Measurements from ENCODE around the gene ANKRD31.
"Not testable (repeated sequence)": the region's sequence is repeated elsewhere in the genome, so short reads cannot be mapped to it uniquely, and the experiment has no call there.

DNA sequence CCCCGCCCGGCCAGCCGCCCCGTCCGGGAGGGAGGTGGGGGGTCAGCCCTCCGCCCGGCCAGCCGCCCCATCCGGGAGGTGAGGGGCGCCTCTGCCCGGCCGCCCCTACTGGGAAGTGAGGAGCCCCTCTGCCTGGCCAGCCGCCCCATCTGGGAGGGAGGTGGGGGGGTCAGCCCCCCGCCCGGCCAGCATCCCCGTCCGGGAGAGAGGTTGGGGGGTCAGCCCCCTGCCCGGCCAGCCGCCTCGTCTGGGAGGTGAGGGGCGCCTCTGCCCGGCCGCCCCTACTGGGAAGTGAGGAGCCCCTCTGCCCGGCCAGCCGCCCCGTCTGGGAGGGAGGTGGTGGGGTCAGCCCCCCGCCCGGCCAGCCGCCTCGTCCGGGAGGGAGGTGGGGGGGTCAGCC is 33.9 kb upstream of the ANKRD31 start:
- TF ChIP-seq CTCF (IDR thresholded peaks at IDR 0.05); CHD4 (IDR thresholded peaks at IDR 0.05; ENCODE audit: borderline replicate concordance); BCL3 (IDR thresholded peaks at IDR 0.05); POLR2A (IDR thresholded peaks at IDR 0.05; ENCODE audit: low read length); CEBPB (IDR thresholded peaks at IDR 0.05); RAD21 (conservative IDR thresholded peaks at IDR 0.05 in 1 of 2, IDR thresholded peaks at IDR 0.05 in 1 of 2); HDAC2 (IDR thresholded peaks at IDR 0.05); BHLHE40 (IDR thresholded peaks at IDR 0.05; ENCODE audit: low read depth, low read length); JUNB (IDR thresholded peaks at IDR 0.05); EP300 (IDR thresholded peaks at IDR 0.05): not testable (repeated sequence)
- TF ChIP-seq, protein P1, sequence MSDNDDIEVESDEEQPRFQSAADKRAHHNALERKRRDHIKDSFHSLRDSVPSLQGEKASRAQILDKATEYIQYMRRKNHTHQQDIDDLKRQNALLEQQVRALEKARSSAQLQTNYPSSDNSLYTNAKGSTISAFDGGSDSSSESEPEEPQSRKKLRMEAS (IDR thresholded peaks at IDR 0.05), result not testable (repeated sequence)
- TF ChIP-seq, protein P2, sequence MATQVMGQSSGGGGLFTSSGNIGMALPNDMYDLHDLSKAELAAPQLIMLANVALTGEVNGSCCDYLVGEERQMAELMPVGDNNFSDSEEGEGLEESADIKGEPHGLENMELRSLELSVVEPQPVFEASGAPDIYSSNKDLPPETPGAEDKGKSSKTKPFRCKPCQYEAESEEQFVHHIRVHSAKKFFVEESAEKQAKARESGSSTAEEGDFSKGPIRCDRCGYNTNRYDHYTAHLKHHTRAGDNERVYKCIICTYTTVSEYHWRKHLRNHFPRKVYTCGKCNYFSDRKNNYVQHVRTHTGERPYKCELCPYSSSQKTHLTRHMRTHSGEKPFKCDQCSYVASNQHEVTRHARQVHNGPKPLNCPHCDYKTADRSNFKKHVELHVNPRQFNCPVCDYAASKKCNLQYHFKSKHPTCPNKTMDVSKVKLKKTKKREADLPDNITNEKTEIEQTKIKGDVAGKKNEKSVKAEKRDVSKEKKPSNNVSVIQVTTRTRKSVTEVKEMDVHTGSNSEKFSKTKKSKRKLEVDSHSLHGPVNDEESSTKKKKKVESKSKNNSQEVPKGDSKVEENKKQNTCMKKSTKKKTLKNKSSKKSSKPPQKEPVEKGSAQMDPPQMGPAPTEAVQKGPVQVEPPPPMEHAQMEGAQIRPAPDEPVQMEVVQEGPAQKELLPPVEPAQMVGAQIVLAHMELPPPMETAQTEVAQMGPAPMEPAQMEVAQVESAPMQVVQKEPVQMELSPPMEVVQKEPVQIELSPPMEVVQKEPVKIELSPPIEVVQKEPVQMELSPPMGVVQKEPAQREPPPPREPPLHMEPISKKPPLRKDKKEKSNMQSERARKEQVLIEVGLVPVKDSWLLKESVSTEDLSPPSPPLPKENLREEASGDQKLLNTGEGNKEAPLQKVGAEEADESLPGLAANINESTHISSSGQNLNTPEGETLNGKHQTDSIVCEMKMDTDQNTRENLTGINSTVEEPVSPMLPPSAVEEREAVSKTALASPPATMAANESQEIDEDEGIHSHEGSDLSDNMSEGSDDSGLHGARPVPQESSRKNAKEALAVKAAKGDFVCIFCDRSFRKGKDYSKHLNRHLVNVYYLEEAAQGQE (IDR thresholded peaks at IDR 0.05), result not testable (repeated sequence)
